ENCODE measurements around the gene GPR89A. TPM values are rescaled to one million over a fixed set of nuclear protein-coding genes. Genes with fewer than 3 reads are reported as not detected.

GPR89A gene
- total and polyA plus RNA-seq, 9 donors, result 12.5 to 23.1 (median 18.9) TPM

DNA sequence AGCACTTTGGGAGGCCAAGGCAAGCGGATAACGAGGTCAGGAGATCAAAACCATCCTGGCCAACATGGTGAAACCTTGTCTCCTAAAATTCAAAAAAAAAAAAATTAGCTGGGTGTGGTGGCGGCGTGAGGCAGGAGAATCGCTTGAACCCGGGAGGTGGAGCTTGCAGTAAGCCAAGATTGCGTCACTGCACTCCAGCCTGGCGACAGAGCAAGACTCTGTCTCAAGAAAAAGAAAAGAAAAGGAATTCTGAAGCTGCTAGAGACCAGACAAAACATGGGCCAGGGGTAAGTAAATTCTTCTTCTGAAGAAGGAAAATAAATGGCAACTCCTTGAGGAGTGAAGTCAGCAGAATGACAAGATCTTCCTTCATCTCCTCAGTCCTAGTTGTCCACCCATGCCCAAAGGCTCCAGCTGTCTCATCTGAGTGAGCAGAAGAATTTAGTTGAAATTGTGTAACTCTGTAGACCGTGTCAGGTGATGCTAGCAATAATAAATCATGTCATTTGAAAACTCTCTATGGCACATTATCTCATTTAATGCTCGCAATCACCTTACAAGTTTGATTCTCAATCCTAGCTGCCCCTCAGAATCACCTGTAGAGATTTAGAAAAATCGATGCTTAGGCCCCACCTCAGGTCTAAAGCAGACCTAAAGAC is 85.1 kb downstream of the GPR89A start:
- intact Hi-C loops (cut with DNase I), result no loop called here
- Histone ChIP-seq H3K4me3 (no peak overlapping the region), H3K27ac (no peak overlapping the region), H3K27me3 (no peaks in the 10 kb centered on the region), H3K36me3 (no peaks in the 10 kb centered on the region), H3K9me3 (no peaks in the 10 kb centered on the region), H3K4me1 (ENCODE audit: insufficient read depth) (no peaks in the 10 kb centered on the region)
- TF ChIP-seq, protein P1, sequence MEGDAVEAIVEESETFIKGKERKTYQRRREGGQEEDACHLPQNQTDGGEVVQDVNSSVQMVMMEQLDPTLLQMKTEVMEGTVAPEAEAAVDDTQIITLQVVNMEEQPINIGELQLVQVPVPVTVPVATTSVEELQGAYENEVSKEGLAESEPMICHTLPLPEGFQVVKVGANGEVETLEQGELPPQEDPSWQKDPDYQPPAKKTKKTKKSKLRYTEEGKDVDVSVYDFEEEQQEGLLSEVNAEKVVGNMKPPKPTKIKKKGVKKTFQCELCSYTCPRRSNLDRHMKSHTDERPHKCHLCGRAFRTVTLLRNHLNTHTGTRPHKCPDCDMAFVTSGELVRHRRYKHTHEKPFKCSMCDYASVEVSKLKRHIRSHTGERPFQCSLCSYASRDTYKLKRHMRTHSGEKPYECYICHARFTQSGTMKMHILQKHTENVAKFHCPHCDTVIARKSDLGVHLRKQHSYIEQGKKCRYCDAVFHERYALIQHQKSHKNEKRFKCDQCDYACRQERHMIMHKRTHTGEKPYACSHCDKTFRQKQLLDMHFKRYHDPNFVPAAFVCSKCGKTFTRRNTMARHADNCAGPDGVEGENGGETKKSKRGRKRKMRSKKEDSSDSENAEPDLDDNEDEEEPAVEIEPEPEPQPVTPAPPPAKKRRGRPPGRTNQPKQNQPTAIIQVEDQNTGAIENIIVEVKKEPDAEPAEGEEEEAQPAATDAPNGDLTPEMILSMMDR (IDR thresholded peaks at IDR 0.05), result no peak
- TF ChIP-seq EP300 (IDR thresholded peaks at IDR 0.05) (no peak), POLR2A (IDR thresholded peaks at IDR 0.05) (no peak)
- no peak for DNase-seq
- 89 to 93% (median 89%) methylated on average over 11 of the region's 11 CpGs for WGBS, 3 donors

GRCh38 chr1:145695821-145696629 is 88.2 kb downstream of the GPR89A start:
- no peaks in the 10 kb centered on the region for H3K36me3 ChIP-seq
- no peak overlapping the region for H3K4me3 ChIP-seq
- no peak overlapping the region for H3K27ac ChIP-seq
- no peaks in the 10 kb centered on the region for H3K27me3 ChIP-seq
- H3K4me1 ChIP-seq (ENCODE audit: insufficient read depth), result no peaks in the 10 kb centered on the region
- no peak for DNase-seq
- 63 to 74% (median 68%) methylated on average over 5 of the region's 5 CpGs for WGBS, 3 donors
- no peaks in the 10 kb centered on the region for H3K9me3 ChIP-seq
- intact Hi-C loops (cut with DNase I), result no loop called here
- TF ChIP-seq EP300 (IDR thresholded peaks at IDR 0.05) (no peak), POLR2A (IDR thresholded peaks at IDR 0.05) (no peak)
- TF ChIP-seq, protein P1 (IDR thresholded peaks at IDR 0.05), result no peak

GRCh38 chr1:145696630-145696960 is 88.8 kb downstream of the GPR89A start:
- Histone ChIP-seq H3K9me3 (no peaks in the 10 kb centered on the region), H3K4me3 (no peak overlapping the region), H3K36me3 (no peaks in the 10 kb centered on the region), H3K27ac (no peak overlapping the region), H3K4me1 (ENCODE audit: insufficient read depth) (no peaks in the 10 kb centered on the region), H3K27me3 (no peaks in the 10 kb centered on the region)
- DNase-seq, result no peak
- WGBS, 3 donors, result 84 to 88% (median 88%) methylated on average over 3 of the region's 3 CpGs
- TF ChIP-seq POLR2A (IDR thresholded peaks at IDR 0.05) (no peak), EP300 (IDR thresholded peaks at IDR 0.05) (no peak)
- TF ChIP-seq, protein P1 (IDR thresholded peaks at IDR 0.05), result no peak
- intact Hi-C loops (cut with DNase I), result no loop called here

- Histone ChIP-seq H3K27me3 (no peaks in the 10 kb centered on the region), H3K4me3 (no peak overlapping the region), H3K4me1 (ENCODE audit: insufficient read depth) (no peaks in the 10 kb centered on the region), H3K27ac (no peak overlapping the region), H3K36me3 (no peaks in the 10 kb centered on the region), H3K9me3 (no peaks in the 10 kb centered on the region)
- WGBS, 3 donors, result 43 to 51% (median 49%) methylated on average over 2 of the region's 2 CpGs
- TF ChIP-seq POLR2A (IDR thresholded peaks at IDR 0.05) (no peak), EP300 (IDR thresholded peaks at IDR 0.05) (no peak)
- TF ChIP-seq, protein P1 (IDR thresholded peaks at IDR 0.05), result no peak
- no peak for DNase-seq
- intact Hi-C loops (cut with DNase I), result no loop called here
Measured at GRCh38 chr1:145701306-145701862, 93.6 kb downstream of the GPR89A start.
